ENCODE measurements around the gene ST6GALNAC4.

DNA sequence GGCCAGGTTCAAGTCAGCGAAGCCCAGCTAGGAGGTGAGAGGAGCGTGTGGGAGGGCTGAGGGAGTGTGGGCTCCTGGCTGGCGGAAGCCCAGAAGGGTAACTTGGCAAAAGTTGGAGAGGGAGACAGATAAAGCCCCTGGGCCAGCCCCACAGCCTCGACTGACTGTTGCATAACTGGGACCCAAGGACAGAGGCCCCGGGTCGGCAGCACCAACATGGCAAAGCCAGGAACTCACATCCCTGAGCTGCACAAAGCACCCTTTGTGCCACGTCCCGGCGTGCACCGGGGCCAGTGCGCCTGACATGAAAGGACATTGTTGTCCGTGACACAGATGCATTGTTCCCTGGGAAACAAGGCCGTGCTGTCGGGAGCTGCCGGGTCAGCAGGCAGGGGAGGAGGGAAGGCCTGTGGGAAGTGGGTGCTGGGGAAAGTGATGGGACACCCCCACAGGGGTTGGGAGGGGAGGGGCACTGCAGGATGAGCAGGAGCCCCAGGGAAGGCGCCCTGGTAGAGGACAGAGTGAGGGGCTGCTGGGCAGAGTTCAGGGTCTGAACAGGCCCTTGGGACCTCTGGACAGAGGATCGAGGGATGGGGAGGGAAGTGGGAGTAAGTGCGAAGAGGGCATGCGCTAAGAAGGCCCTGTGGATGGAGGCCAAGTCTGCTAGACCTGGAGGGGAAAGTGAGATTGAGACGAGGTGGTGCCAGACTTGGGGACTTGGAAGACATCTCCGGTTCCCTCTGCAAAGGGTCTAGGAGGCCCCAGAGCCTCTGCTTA, 33.9 kb upstream of the ST6GALNAC4 start:
- TF ChIP-seq, protein P1, sequence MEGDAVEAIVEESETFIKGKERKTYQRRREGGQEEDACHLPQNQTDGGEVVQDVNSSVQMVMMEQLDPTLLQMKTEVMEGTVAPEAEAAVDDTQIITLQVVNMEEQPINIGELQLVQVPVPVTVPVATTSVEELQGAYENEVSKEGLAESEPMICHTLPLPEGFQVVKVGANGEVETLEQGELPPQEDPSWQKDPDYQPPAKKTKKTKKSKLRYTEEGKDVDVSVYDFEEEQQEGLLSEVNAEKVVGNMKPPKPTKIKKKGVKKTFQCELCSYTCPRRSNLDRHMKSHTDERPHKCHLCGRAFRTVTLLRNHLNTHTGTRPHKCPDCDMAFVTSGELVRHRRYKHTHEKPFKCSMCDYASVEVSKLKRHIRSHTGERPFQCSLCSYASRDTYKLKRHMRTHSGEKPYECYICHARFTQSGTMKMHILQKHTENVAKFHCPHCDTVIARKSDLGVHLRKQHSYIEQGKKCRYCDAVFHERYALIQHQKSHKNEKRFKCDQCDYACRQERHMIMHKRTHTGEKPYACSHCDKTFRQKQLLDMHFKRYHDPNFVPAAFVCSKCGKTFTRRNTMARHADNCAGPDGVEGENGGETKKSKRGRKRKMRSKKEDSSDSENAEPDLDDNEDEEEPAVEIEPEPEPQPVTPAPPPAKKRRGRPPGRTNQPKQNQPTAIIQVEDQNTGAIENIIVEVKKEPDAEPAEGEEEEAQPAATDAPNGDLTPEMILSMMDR (IDR thresholded peaks at IDR 0.05): no peak
- TF ChIP-seq SIN3A (IDR thresholded peaks at IDR 0.05; ENCODE audit: borderline replicate concordance, insufficient read depth, low read depth, low read length): no peak
- TF ChIP-seq, protein P2, sequence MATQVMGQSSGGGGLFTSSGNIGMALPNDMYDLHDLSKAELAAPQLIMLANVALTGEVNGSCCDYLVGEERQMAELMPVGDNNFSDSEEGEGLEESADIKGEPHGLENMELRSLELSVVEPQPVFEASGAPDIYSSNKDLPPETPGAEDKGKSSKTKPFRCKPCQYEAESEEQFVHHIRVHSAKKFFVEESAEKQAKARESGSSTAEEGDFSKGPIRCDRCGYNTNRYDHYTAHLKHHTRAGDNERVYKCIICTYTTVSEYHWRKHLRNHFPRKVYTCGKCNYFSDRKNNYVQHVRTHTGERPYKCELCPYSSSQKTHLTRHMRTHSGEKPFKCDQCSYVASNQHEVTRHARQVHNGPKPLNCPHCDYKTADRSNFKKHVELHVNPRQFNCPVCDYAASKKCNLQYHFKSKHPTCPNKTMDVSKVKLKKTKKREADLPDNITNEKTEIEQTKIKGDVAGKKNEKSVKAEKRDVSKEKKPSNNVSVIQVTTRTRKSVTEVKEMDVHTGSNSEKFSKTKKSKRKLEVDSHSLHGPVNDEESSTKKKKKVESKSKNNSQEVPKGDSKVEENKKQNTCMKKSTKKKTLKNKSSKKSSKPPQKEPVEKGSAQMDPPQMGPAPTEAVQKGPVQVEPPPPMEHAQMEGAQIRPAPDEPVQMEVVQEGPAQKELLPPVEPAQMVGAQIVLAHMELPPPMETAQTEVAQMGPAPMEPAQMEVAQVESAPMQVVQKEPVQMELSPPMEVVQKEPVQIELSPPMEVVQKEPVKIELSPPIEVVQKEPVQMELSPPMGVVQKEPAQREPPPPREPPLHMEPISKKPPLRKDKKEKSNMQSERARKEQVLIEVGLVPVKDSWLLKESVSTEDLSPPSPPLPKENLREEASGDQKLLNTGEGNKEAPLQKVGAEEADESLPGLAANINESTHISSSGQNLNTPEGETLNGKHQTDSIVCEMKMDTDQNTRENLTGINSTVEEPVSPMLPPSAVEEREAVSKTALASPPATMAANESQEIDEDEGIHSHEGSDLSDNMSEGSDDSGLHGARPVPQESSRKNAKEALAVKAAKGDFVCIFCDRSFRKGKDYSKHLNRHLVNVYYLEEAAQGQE (IDR thresholded peaks at IDR 0.05; ENCODE audit: insufficient read depth in 1 of 2, low read depth in 2 of 2, low read length in 1 of 2): no peak

Data from Panc1 (cell line).